HUES48 (cell line): ENCODE measurements around the gene SPRED2.
A peak's percentile ranks its signal among the peaks of the same experiment; 100 is the strongest.

Experiments used
- H3K27ac ChIP-seq: one replicate; pipeline ENCODE4 v1.7.0; 2013; ENCODE audit warnings: low read depth, low read length, inconsistent platforms
- H3K27me3 ChIP-seq: 2 replicates; pipeline ENCODE4 v1.6.1; 2013; ENCODE audit warnings: mild to moderate bottlenecking, low read length; ENCODE audit not compliant: control insufficient read depth, insufficient read depth
- H3K36me3 ChIP-seq: 2 replicates; pipeline ENCODE4 v1.6.1; 2013; ENCODE audit warnings: low read length; ENCODE audit not compliant: control insufficient read depth, insufficient read depth
- H3K4me1 ChIP-seq: 2 replicates; pipeline ENCODE4 v1.6.1; 2013; ENCODE audit warnings: mild to moderate bottlenecking, low read length; ENCODE audit not compliant: control insufficient read depth, insufficient read depth
- H3K4me3 ChIP-seq: 2 replicates; pipeline ENCODE4 v1.5.1; 2013; ENCODE audit warnings: mild to moderate bottlenecking, low read depth, low read length
- H3K9ac ChIP-seq: 2 replicates; pipeline ENCODE4 v1.6.1; 2013; ENCODE audit warnings: mild to moderate bottlenecking, low read depth, low read length, moderate library complexity
- H3K9me3 ChIP-seq: 2 replicates; pipeline ENCODE4 v1.6.1; 2013; ENCODE audit warnings: low read length; ENCODE audit not compliant: control insufficient read depth, insufficient read depth

Gene SPRED2

DNA sequence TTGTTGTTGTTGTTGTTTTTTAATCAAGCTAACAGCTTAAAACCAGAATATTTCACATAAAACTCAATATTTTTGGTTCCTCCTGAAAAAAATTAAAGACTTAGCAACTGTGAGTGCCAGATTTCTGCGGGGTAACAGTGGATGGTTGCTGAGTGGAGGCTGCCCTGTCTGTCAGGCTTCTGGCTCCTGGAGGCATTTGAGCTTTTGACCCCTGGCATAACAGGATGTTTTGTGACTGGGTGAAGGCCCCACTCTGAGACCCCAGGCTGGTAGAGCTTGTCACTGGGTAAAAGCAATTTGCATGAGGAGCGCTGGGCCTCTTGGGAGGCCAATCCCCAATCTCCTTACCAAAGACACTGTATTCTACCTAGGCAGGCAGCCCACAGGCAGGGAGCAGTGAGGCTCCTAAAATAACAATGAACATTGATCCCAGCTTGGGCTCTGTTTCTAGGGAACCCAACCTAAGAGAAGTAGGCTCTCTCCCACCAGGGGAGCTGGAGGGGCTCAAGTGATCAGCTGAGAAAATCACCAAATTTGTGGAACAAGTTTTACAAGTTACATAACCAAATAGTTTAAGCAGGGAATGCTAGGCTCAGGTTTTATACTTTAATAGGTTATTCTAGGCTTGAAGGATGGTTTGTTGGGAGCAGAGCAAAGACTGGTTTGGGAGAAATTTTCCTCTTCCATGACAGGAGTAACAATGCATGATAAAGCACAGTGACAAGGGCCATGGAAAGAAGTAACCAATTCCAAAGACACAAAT is 5.9 kb upstream of the SPRED2 start:
- Histone ChIP-seq H3K9ac (no peak overlapping the region), H3K4me3 (peak overlapping the region; percentile 3; the same call in 1 of the 2 replicates), H3K27ac (peak overlapping the region; percentile 94), H3K9me3 (no peaks in the 10 kb centered on the region), H3K36me3 (no peaks in the 10 kb centered on the region), H3K4me1 (peaks cover 37% of the 10 kb centered on the region), H3K27me3 (peaks cover 36% of the 10 kb centered on the region)

- Histone ChIP-seq H3K4me1 (peaks cover 37% of the 10 kb centered on the region), H3K9me3 (no peaks in the 10 kb centered on the region), H3K27me3 (peaks cover 33% of the 10 kb centered on the region), H3K36me3 (no peaks in the 10 kb centered on the region), H3K9ac (no peak overlapping the region), H3K27ac (peak overlapping the region; percentile 94), H3K4me3 (peak overlapping the region; percentile 80)
Measured at GRCh38 chr2:65437392-65438135, 5.2 kb upstream of the SPRED2 start.

- Histone ChIP-seq H3K9me3 (no peaks in the 10 kb centered on the region), H3K9ac (no peak overlapping the region), H3K4me1 (peaks cover 37% of the 10 kb centered on the region), H3K27ac (peak overlapping the region; percentile 88), H3K27me3 (peaks cover 33% of the 10 kb centered on the region), H3K4me3 (peak overlapping the region; percentile 80), H3K36me3 (no peaks in the 10 kb centered on the region)
Measured at GRCh38 chr2:65436824-65437221, 4.4 kb upstream of the SPRED2 start.

GRCh38 chr2:65436169-65436823 is 3.9 kb upstream of the SPRED2 start:
- peak overlapping the region; percentile 88 for H3K27ac ChIP-seq
- H3K36me3 ChIP-seq: no peaks in the 10 kb centered on the region
- peaks cover 33% of the 10 kb centered on the region for H3K27me3 ChIP-seq
- no peaks in the 10 kb centered on the region for H3K9me3 ChIP-seq
- H3K4me1 ChIP-seq: peaks cover 37% of the 10 kb centered on the region
- peak overlapping the region; percentile 66 for H3K9ac ChIP-seq
- peak overlapping the region; percentile 80 for H3K4me3 ChIP-seq

DNA sequence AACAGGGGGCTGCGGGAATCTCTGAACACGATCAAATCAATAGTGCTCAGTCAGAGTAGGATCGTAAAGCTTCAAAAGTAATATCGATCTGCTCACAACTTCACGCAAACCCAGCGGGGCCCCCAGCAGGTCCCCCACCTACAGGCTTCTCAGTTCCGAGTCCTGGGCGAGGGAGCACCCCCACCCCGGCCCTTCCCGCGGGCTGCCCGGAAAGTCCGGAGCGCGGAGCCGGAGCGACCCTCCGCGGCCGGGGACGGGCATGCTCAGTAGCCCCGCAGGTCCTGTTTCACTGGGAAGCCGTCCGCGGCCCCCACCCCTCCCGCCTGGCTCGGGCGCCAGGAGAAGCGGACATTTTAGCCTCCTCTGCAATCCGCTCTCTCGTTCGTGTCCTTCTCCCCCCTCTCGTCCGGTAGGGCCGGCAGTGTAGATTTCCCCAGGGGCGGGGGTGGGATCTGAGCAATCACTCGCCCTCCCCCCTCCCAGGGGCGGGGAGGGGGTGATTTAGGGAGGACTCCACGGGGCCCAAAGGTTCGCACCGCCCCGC is 3.3 kb upstream of the SPRED2 start:
- peak overlapping the region; percentile 80 for H3K4me3 ChIP-seq
- peaks cover 33% of the 10 kb centered on the region for H3K27me3 ChIP-seq
- peaks cover 37% of the 10 kb centered on the region for H3K4me1 ChIP-seq
- no peaks in the 10 kb centered on the region for H3K36me3 ChIP-seq
- peak overlapping the region; percentile 88 for H3K27ac ChIP-seq
- no peak overlapping the region; the same call in 1 of the 2 replicates for H3K9ac ChIP-seq
- H3K9me3 ChIP-seq: no peaks in the 10 kb centered on the region

DNA sequence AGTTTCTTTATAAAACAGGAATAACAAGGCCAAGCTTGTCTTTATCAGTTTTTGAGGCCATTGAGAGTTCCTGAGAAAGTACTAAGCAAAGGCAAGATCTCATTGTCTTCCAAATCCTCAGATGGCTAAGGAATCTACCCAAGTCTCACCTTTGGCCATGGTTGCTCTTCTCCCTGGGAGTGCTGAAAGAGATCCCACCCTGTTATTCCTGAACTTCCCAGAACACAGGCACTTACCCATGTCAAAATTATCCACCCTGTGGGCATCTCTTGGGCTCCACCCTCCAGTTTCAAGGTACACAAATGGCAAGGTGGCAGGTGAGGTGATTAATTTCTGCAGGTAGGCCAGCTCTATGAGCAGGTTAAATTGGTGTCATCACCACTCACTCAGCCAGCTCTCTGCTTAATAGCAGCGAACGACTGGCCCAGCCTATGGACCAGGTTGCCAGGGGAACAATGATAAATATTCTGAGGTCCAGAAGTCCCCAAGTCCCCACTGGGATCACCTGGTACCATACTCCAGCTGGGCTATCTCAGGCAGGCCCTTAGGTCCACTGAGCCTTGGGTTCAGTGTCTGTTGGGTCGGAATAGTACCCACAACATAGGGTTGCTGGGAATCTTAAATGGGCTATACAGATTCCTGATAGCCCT is 2.3 kb upstream of the SPRED2 start:
- no peak overlapping the region for H3K9ac ChIP-seq
- peak overlapping the region; percentile 7; the same call in 1 of the 2 replicates for H3K4me3 ChIP-seq
- peaks cover 39% of the 10 kb centered on the region for H3K27me3 ChIP-seq
- no peaks in the 10 kb centered on the region for H3K36me3 ChIP-seq
- peaks cover 44% of the 10 kb centered on the region for H3K4me1 ChIP-seq
- H3K27ac ChIP-seq: peak overlapping the region; percentile 42
- no peaks in the 10 kb centered on the region for H3K9me3 ChIP-seq

- peak overlapping the region; percentile 47; the same call in 1 of the 2 replicates for H3K9ac ChIP-seq
- H3K4me1 ChIP-seq: peaks cover 25% of the 10 kb centered on the region
- no peaks in the 10 kb centered on the region for H3K9me3 ChIP-seq
- peak overlapping the region; percentile 82 for H3K4me3 ChIP-seq
- H3K27me3 ChIP-seq: peaks cover 24% of the 10 kb centered on the region
- H3K27ac ChIP-seq: peak overlapping the region; percentile 75
- no peaks in the 10 kb centered on the region for H3K36me3 ChIP-seq
Measured at GRCh38 chr2:65431421-65432226, 775 bp downstream of the SPRED2 start.

DNA sequence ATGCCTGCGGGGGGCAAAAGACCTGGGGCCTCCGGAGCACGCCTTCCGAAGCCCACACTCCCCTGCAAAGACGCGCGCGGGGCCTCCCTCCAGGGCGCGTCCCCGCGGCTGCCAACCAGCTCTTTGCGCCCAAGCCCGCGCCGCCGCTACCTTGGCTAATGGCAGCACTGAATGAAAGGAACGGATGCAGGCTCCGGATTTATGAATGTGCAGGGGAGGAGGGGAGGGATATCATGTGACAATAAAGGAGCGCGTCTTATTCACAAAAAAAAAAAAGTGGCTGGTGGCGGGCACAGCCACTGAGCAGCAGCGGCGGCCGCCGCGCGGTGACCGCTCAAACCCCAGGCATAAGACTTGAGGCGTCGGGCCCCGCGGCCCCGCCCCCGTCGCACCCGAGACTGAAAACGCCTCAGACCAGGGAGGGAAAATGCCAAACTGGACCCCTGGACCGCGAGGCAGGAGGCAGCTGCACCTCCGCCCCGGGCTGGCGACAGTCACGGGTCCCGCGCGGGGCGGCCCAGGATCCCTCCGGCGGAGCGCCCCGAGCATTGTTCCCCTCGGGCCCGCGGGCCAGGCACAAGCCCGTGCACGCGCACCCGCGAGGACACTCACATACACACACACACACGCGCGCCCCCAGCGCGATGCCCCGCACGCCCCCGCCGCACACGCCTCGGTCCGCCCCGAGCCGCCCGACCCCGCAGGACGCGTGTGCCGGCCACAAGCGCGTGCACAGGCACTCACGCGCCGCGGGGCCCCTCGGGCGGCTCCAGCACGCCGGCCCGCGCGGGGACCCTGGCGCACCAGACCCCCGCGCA is 1.6 kb downstream of the SPRED2 start:
- Histone ChIP-seq H3K9ac (peak overlapping the region; percentile 47; the same call in 1 of the 2 replicates), H3K4me3 (peak overlapping the region; percentile 82), H3K27me3 (peaks cover 24% of the 10 kb centered on the region), H3K4me1 (peaks cover 27% of the 10 kb centered on the region), H3K9me3 (no peaks in the 10 kb centered on the region), H3K36me3 (no peaks in the 10 kb centered on the region), H3K27ac (no peak overlapping the region)

DNA sequence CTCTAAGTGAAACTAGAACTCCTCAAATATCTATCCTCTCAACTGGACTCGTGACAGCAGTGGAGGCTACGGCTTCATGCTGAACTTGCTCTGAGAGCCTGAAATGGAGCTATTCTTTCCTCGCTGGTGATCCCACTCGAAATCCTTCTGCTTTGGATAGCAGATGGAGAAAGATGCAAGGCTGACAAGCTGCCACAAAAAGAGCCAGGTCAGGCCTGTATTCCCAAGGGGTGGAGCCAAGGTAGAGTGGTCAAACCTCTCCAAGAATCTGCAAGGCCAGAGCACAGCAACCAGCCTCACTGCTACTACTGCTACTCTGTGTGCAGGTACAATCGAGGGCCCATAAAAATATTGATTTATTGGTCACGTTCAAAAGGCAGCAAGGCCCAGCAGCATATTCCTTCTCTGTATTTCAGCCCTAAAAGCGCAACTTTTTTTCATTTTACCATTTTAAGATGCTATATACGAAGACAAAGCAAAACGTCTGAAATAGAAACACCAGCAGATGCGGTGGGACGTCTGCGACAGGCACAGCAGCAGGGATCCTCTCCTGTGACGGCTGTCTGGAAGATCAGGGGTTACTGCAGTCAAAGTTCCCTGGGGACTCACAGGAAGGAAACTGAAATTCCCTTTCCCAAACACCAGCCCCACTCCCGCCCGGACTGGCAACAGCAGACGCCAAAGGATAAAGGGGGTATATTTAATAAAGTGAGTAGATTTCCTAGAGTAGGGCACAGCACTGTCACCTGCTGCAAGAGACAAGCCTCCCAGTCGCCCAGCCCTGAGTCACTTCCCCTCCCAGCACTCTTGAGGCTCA is 2.4 kb downstream of the SPRED2 start:
- peaks cover 20% of the 10 kb centered on the region for H3K27me3 ChIP-seq
- H3K9ac ChIP-seq: no peak overlapping the region
- H3K4me1 ChIP-seq: peaks cover 21% of the 10 kb centered on the region
- no peak overlapping the region for H3K27ac ChIP-seq
- peak overlapping the region; percentile 82 for H3K4me3 ChIP-seq
- no peaks in the 10 kb centered on the region for H3K36me3 ChIP-seq
- no peaks in the 10 kb centered on the region for H3K9me3 ChIP-seq
